GM19397 (cell line): ENCODE results near the gene ST3GAL3.

ENCODE experiments used
- ATAC-seq: cut with Tn5 transposase; IDR thresholded peaks from one replicate; pipeline ENCODE4 v1.9.1; 2021; ENCODE audit warnings: mild to moderate bottlenecking, moderate library complexity; ENCODE audit not compliant: unreplicated experiment

Gene ST3GAL3

GRCh38 chr1:43844114-43844513, 136.8 kb downstream of the ST3GAL3 start:
- ATAC-seq: no peak

DNA sequence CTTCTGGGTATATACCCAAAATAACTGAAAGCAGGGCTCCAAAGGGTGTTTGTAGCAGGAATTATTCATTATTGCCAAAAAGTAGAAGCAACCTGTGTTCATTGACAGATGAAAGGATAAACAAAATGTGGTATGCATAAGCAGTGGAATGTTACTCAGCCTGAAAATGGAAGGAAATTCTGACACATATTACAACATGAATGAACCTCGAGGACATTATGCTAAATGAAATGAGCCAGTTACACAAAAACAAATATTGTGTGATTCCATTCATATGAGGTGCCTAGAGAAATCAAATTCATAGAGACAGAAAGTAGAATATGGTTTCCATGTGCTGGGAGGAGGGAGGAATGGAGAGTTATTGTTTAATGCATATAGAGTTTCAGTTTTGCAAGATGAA, 140.0 kb downstream of the ST3GAL3 start:
- ATAC-seq: no peak

DNA sequence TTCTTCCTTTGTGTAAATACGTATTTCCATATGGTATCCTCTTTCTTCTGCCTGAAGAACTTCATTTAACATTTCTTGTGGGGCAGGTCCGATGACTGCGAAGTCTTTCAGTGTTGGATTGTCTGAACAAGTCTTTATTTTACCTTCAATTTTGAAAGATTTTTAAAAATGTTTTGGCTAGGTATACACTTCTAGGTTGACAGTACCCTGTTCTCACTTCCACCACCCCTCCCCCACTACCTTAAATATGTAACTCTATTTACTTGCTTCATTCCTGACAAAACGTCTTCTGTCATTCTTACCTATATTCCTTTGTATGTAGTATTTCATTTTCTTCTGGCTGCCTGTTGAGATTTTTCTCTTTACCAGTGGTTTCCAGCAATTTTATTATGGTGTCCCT, 140.5 kb downstream of the ST3GAL3 start:
- ATAC-seq: no peak

DNA sequence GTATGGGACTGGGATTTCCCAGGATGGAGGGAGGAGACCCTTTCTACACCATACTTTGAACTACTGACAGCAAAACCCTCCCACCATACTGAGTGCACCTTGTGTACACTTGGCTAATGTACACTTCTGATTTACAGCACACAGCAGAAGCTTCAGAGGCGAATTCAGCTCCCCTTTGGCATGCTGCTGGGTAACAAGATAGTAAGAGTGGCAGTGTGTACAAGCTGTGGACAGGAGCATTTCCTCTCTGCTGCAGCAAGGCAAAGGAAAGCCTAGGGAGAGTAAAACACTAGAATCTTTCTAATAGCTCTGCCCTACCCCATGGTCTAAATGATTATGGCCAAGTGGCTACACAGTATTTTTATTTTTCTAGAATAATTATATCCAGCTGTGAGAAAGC, 142.3 kb downstream of the ST3GAL3 start:
- no peak for ATAC-seq

DNA sequence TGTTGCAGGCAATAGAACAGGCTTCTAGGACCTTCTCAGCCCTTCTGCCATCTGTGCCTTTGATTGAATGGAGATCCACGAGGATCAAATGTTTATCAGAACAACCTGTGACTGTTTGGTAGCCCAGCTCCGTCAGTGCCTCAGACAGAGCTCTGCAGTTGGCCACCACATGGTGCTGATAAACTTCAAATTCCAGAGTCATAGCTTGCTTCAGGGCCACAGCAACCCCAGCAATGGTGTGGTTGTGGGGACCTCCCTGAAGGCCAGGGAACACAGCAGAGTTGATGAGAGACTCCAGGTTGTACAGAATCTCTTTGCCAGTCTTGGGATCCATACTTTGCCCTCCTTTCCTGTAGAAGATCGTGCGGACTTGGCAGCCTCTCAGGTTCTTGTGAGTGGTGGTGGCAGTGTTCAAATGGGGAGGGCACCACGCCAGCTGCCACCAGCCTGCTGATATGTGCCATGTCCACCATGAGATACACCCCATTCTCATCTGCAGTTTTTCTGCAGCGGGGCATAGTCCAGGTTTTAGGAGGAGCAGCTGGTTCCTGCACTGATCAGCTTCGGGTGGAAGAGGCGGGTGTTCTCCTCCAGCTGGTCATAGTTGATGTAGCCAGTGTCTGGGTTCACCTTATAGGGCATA, 143.4 kb downstream of the ST3GAL3 start:
- no peak for ATAC-seq

GRCh38 chr1:43851561-43852338, 144.4 kb downstream of the ST3GAL3 start:
- ATAC-seq: no peak

DNA sequence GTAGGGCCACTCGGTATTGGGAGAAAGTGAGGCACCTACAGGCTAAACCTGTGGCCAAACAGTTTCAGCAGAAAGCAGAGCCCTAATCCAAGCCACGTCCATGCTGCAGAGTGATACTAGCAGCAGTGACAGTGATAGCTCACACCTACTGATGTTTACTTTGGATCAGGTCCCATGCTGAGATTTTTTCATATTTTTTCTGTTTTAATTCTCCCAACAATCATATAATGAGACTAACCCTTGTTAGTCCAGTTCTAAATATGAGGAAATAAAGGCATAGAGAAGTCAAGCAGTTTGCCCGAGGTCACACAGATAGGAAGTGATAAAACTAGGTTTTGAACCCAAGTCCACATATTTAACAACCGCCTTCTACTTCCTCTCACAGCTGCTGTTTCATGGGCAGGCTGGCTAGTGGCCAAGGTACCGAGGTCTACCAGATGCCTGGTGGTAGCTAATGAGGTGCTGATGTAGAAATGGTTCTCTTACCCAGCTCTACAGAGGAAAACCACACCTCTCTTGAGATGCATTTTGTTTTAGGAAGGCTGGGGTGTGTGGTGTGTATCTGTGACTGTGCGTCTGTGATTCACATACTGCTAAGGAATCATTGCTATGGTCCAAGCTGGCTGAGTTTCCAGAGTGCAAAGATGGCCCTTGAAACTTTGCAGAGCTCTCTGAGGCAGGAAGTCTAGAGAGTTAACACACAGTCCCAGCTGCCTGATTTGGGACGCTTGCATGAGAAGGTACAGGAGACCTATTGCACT, 146.0 kb downstream of the ST3GAL3 start:
- peak; percentile 53 for ATAC-seq

GRCh38 chr1:43854473-43854872, 147.1 kb downstream of the ST3GAL3 start:
- ATAC-seq: no peak

DNA sequence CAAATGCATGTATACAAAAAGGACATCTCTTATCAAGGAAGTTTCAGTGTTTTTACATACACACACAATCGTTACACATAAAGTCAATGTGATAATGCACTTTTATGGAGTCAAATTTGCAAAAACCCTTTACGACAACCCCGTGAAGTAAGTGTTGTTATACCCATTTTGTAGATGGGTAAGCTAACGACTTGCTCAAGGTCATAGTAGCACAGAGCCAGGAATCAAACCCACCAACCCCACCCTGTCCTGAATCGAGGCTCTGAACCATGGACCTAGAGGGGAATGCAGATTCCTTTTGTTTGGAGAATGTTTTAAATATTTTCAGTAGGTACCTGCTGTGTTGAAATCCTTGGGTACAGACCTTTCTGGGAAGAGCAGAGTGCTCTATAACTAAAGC, 148.9 kb downstream of the ST3GAL3 start:
- ATAC-seq: no peak

DNA sequence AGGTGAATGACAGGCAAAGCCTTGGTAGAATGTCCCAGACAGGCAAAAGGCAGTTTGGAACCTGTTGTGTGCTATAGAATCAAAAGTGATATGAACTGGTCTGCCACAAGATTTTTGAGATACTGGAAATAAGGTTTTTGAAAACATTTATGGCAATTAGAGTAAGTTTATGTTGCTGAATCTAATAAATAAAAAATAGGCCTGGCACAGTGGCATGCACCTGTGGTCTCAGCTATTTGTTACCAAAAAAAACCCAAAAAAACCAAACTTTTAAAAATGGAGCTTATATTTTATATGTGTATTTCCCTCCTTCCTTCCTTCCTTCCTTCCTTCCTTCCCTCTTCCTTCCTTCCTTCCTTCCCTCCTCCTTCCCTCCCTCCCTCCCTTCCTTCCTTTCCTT, 149.8 kb downstream of the ST3GAL3 start:
- ATAC-seq: no peak

- ATAC-seq: no peak
Observed at GRCh38 chr1:43858324-43858723, 151.0 kb downstream of the ST3GAL3 start.

DNA sequence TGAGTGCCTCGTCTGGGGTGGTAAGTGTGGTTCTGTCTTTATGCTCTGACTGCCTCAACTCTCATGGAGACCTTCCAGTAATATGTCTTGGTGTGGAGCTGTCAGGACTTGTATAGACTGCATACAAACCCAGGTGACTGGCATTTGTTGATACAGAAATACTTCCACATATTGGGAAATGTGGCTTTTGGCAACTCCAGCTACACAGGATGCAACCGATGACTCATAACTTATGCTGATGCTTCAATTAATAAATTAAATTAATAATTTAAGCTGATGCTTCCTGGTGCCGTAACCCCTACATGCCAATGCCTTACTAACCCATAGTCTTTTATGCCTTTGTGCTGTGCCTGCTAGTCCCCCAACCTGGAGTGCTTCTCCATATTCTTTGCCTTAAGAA, 154.0 kb downstream of the ST3GAL3 start:
- ATAC-seq: no peak

DNA sequence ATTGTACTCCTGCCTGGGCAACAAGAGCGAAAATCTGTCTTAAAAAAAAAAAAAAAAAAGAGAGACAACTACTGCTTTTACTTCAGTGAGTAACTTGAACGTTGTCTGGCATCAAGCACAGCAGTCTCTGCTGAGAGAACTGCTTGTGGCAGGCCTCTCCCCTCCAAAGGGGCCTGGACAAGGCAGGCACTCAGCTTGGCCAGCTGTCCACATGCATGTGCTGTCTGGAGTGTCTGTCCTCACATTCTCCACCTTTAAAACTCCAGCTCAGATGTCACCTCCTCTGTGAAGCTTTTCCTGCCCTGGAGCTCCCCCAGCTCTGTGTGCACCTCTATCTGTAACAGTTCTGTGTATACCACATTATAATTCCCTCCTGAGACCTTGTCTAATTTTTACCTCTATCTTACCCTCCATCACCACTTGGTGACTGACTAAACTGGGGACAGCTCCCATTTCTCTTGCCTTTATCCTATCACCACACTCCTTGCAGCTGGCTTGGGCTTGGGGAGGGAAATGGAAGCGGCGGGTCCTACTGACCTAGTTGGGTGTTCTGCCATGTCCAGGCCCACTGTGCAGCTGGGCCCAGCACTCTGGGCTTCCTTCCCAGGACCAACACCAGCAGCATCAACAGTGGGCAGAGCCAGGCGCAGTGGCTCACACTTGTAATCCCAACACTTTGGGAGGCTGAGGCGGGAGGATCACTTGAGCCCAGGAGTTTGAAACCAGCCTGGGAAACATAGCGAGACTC, 154.8 kb downstream of the ST3GAL3 start:
- no peak for ATAC-seq

DNA sequence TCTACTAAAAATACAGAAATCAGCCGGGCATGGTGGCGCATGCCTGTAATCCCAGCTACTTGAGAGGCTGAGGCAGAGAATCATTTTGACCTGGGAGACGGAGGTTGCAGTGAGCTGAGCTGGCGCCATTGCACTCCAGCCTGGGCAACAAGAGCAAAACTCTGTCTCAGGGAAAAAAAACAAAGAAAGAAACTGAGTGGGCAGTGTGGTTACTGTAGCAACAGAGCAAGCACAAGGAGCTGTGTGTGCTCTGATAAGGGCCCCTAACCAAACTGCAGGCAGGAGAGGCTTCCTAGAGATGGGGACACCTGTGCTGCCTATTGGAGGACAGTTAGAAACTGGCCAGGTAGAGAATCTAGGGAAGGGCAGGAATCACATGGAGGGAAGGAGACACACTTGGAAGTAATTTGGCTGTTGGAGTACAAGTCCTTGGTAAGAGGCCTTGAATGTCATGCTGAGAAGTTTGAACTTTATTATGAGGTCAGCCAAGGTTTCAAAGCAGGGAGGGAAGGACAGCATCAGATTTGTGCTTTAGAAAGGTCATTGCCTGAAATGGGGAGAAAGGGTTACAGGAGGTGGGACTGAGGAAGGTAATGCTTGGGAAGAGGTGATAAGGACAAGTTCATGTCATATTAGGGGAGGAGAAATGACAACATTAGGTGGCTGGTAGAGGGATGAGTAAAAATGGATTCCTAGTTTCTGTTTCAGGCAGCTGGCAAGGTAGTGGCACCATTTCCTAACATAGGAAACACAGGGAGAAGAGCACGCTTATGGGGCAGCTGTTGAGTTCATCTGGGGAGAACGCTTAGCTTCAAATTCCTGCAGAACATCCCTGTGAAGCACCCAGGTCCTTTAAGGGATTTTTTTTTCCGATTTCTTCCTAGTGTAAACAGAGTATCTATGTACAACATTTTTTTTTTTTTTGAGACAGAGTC, 157.0 kb downstream of the ST3GAL3 start:
- no peak for ATAC-seq

DNA sequence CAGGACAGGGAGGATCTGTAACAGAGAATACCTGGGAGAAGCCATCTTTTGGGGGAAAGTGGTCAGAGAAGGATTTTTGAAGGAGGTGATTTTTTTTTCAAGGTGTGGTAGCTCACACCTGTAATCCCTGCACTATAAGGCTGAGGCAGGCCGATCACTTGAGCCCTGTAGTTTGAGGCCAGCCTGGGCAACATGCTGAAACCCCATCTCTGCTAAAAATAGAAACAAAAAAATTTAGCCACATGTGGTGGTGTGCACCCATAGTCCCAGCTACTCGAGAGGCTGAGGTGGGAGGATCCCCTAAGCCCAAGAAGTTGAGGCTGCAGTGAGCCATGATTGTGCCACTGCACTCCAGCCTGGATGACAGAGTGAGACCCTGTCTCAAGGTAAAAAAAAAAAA, 158.9 kb downstream of the ST3GAL3 start:
- no peak for ATAC-seq

GRCh38 chr1:43867976-43868740, 160.8 kb downstream of the ST3GAL3 start:
- no peak for ATAC-seq

DNA sequence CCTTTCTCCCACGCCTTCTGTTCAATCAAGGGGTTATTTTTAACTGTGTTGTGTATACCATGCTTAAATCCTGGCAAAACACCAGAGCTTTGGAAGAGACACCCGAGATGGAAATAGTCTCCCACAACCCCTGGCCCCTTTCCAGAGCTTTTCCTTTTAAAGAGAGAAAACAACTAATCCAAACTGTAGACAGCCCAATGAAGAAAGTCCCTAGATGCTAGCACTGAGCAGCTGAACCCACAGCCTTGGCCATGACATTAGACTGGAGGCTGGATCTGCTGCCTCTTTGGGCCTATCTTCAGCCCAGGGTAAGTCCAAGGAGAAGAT, 161.4 kb downstream of the ST3GAL3 start:
- no peak for ATAC-seq

GRCh38 chr1:43870306-43870705, 163.0 kb downstream of the ST3GAL3 start:
- ATAC-seq: no peak

- ATAC-seq: no peak
Observed at GRCh38 chr1:43871181-43871910, 164.0 kb downstream of the ST3GAL3 start.
